ENCODE data around the gene PROSER3. TPM values are rescaled to one million over a fixed set of nuclear protein-coding genes. Genes with fewer than 3 reads are reported as not detected.

Gene PROSER3
- total and polyA plus RNA-seq, 9 of the 15 experiments (the other 6 are each of a cell fraction or from before 2014, with no cell fraction given), result 1.0 to 39.5 (median 5.1) TPM

DNA sequence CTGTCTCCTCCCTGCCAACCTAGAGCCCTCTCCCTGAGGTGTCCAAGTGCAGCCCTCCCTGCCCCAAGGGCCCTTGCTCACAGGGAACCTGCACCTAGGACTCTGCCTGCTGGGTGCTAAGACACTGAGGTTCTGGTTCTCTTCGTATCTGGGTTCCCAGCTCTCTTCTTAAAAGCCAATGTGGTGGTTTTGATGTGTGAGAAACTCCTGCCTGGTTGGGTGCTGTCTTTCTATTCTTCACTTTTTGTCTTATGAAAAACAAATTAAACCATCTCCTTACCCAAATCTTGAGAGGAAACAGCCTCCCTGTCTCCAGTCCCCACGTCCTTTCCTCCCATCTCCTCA is 44.5 kb upstream of the PROSER3 start:
- in situ Hi-C loops (cut with MboI) (no loop called here), intact Hi-C loops (cut with micrococcal nuclease) (no loop called here)
- H3K79me2 ChIP-seq (ENCODE audit: control insufficient read depth, insufficient read depth, low read length), result peaks cover 5% of the 10 kb centered on the region
- H3K4me3 ChIP-seq, result no peak overlapping the region
- no peak overlapping the region for H3K9ac ChIP-seq (ENCODE audit: insufficient read depth in 1 of 2, low read depth in 2 of 2, low read length in 2 of 2)
- no peaks in the 10 kb centered on the region for H3K9me3 ChIP-seq (replicated peaks; ENCODE audit: control insufficient read depth, insufficient read depth, low read depth, low read length)
- 10% methylated on average over 2 of the region's 2 CpGs for WGBS (ENCODE audit: insufficient coverage, low coverage, missing lambda C conversion rate)
- H3K27ac ChIP-seq (ENCODE audit: extremely low read depth, low read depth, low read length), result no peak overlapping the region
- DNase-seq (ENCODE audit: extremely low read depth in 1 of 4, low spot score in 3 of 4) (no peak), FAIRE-seq (no peak), ATAC-seq (no peak)
- ChIA-PET POLR2A (interaction anchor here (1.1 kb wide), 1 partner anchor 29 kb away, joined by 3 read pairs; no protein-coding TSS in a partner anchor), CTCF (ENCODE audit: low intra/inter-chr PET ratio) (interaction anchor here (1.0 kb wide), 1 partner anchor 9 kb away, joined by 3 read pairs; no protein-coding TSS in a partner anchor)
- H4K20me1 ChIP-seq (replicated peaks; ENCODE audit: control insufficient read depth, insufficient read depth, low read length), result 0 out of 2 replicates have a peak, but pooled peaks cover 2% of the 10 kb centered on the region
- H3K4me2 ChIP-seq (ENCODE audit: insufficient read depth, low read length), result no peak overlapping the region
- H3K9me1 ChIP-seq (ENCODE audit: control insufficient read depth, insufficient read depth, low read length), result no peaks in the 10 kb centered on the region
- no TSS peak for BruUV-seq (replicated peaks)
- H3K27me3 ChIP-seq (ENCODE audit: control insufficient read depth in 2 of 2, insufficient read depth in 2 of 2, low read length in 2 of 2), result peaks cover 16 to 56% of the 10 kb centered on the region in 2 experiments
- H3K36me3 ChIP-seq (ENCODE audit: control insufficient read depth, insufficient read depth, low read length), result no peaks in the 10 kb centered on the region
- H2AFZ ChIP-seq (ENCODE audit: low read depth, low read length), result no peak overlapping the region
- peaks cover 8 to 39% of the 10 kb centered on the region in 2 experiments for H3K4me1 ChIP-seq (replicated peaks in 1 of 2; ENCODE audit: control insufficient read depth in 2 of 2, insufficient read depth in 2 of 2, low read length in 2 of 2)
- no peak for TF ChIP-seq RBM15 (IDR thresholded peaks at IDR 0.05; ENCODE audit: insufficient read depth, low read length)
- TF ChIP-seq, protein P1, sequence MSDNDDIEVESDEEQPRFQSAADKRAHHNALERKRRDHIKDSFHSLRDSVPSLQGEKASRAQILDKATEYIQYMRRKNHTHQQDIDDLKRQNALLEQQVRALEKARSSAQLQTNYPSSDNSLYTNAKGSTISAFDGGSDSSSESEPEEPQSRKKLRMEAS (CRISPR knock-in tag; IDR thresholded peaks at IDR 0.05), result no peak
- TF ChIP-seq, protein P2, sequence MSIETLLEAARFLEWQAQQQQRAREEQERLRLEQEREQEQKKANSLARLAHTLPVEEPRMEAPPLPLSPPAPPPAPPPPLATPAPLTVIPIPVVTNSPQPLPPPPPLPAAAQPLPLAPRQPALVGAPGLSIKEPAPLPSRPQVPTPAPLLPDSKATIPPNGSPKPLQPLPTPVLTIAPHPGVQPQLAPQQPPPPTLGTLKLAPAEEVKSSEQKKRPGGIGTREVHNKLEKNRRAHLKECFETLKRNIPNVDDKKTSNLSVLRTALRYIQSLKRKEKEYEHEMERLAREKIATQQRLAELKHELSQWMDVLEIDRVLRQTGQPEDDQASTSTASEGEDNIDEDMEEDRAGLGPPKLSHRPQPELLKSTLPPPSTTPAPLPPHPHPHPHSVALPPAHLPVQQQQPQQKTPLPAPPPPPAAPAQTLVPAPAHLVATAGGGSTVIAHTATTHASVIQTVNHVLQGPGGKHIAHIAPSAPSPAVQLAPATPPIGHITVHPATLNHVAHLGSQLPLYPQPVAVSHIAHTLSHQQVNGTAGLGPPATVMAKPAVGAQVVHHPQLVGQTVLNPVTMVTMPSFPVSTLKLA (conservative IDR thresholded peaks at IDR 0.05), result no peak
- no peak for TF ChIP-seq SRSF1 (IDR thresholded peaks at IDR 0.05; ENCODE audit: low read depth, low read length)
- no peak for TF ChIP-seq NRF1 (conservative IDR thresholded peaks at IDR 0.05 in 1 of 2, IDR thresholded peaks at IDR 0.05 in 1 of 2)
- TF ChIP-seq ELF4 (CRISPR knock-in tag; IDR thresholded peaks at IDR 0.05), result no peak
- TF ChIP-seq, protein P3, sequence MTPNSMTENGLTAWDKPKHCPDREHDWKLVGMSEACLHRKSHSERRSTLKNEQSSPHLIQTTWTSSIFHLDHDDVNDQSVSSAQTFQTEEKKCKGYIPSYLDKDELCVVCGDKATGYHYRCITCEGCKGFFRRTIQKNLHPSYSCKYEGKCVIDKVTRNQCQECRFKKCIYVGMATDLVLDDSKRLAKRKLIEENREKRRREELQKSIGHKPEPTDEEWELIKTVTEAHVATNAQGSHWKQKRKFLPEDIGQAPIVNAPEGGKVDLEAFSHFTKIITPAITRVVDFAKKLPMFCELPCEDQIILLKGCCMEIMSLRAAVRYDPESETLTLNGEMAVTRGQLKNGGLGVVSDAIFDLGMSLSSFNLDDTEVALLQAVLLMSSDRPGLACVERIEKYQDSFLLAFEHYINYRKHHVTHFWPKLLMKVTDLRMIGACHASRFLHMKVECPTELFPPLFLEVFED (CRISPR knock-in tag; conservative IDR thresholded peaks at IDR 0.05), result no peak
- TF ChIP-seq, protein P4, sequence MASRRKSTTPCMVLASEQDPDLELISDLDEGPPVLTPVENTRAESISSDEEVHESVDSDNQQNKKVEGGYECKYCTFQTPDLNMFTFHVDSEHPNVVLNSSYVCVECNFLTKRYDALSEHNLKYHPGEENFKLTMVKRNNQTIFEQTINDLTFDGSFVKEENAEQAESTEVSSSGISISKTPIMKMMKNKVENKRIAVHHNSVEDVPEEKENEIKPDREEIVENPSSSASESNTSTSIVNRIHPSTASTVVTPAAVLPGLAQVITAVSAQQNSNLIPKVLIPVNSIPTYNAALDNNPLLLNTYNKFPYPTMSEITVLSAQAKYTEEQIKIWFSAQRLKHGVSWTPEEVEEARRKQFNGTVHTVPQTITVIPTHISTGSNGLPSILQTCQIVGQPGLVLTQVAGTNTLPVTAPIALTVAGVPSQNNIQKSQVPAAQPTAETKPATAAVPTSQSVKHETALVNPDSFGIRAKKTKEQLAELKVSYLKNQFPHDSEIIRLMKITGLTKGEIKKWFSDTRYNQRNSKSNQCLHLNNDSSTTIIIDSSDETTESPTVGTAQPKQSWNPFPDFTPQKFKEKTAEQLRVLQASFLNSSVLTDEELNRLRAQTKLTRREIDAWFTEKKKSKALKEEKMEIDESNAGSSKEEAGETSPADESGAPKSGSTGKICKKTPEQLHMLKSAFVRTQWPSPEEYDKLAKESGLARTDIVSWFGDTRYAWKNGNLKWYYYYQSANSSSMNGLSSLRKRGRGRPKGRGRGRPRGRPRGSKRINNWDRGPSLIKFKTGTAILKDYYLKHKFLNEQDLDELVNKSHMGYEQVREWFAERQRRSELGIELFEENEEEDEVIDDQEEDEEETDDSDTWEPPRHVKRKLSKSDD (conservative IDR thresholded peaks at IDR 0.05; ENCODE audit: low read length), result no peak
- TF ChIP-seq, protein P5, sequence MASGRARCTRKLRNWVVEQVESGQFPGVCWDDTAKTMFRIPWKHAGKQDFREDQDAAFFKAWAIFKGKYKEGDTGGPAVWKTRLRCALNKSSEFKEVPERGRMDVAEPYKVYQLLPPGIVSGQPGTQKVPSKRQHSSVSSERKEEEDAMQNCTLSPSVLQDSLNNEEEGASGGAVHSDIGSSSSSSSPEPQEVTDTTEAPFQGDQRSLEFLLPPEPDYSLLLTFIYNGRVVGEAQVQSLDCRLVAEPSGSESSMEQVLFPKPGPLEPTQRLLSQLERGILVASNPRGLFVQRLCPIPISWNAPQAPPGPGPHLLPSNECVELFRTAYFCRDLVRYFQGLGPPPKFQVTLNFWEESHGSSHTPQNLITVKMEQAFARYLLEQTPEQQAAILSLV (tag; IDR thresholded peaks at IDR 0.05), result no peak
- no peak for TF ChIP-seq EP400 (IDR thresholded peaks at IDR 0.05)
- TF ChIP-seq, protein P6, sequence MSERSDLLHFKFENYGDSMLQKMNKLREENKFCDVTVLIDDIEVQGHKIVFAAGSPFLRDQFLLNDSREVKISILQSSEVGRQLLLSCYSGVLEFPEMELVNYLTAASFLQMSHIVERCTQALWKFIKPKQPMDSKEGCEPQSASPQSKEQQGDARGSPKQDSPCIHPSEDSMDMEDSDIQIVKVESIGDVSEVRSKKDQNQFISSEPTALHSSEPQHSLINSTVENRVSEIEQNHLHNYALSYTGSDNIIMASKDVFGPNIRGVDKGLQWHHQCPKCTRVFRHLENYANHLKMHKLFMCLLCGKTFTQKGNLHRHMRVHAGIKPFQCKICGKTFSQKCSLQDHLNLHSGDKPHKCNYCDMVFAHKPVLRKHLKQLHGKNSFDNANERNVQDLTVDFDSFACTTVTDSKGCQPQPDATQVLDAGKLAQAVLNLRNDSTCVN (CRISPR knock-in tag; IDR thresholded peaks at IDR 0.05), result no peak

Measured in K562 (cell line).